GM10847 (cell line): ENCODE measurements around the gene CALCOCO1.

ENCODE experiments used
- POLR2A ChIP-seq: IDR thresholded peaks from 2 replicates; pipeline ENCODE4 v1.6.1; 2011; ENCODE audit not compliant: insufficient read length; ENCODE audit errors: extremely low read depth

The CALCOCO1 gene

DNA sequence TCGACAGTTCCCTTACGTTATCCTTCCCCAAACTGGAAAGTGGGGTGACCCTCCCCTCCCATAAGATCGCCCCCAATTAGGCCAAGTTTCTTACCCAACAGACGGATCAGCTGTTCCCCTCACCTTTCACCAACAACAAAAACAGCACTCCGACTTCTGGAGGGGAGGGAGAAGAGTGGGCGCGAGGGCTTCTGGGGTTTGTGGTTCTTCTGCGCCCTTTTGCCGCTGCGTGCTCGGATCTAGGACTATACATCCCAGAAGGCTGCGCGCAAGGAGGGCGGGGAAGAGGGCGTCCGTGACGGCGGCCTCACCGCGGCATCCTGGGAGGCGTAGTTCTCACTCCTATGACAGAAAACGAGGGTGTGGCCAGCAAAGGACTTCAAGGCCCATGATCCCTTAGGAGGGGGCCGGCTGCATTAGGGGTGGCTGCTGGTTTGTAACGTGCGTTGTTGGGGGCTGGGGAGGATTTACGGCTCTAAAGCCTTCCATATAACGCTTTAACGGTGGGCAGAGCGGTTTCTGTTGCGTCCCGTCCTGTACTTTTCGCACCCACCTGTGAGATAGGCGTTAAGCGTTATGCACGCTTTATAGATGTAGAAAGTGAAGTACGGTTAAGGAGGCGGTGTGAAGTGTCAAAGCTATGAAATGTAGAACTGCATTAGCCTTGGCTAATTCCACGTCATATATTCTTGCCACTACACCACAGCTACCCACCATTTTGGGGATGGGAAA lies at the start of gene CALCOCO1:
CALCOCO1 (minus strand) TSS at position 143 of the 732 bp plus-strand sequence. CDS start 2,210 bp downstream, outside the sequence.
- peak; percentile 44 for TF ChIP-seq POLR2A

DNA sequence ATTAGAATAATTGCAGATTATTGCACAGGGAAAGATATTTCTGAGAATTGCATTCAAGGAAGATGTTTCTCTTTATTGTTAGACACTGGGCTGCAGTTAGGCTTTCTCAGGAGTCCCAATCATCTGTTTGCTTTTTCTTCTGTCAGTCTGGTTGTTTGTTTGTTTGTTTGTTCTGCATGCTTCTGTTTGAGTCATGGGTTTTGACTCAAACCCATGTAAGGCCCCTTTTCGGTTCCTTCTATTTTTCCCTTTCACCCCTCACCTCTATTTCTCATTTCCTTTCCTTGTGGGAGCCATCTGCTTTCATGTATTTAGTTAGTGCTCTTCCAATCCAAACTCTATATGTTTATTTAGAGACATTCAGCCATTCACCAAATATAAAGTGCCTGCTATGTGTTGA lies 49.6 kb upstream of the CALCOCO1 start:
- no peak for TF ChIP-seq POLR2A

GRCh38 chr12:53775478-53776145 lies 48.4 kb upstream of the CALCOCO1 start:
- TF ChIP-seq POLR2A, result no peak

DNA sequence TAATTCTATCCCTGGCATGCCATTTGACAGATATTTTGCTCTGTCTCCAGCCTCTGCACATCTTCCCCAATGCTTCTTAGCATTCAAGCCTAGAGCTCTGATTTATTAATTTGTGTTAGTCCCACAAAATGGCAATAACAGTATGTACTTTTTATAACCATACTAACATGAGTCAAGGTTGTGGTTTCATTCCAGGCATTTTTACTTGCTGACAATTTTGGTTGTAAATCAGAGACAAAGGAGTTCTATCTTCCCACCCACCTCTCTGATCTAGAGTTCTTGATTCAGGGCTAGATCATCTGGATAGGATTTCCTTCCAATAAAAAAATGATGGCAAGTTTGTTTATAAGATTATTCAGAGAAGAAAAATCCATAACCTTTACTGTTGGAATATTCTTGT lies 43.0 kb upstream of the CALCOCO1 start:
- no peak for TF ChIP-seq POLR2A

DNA sequence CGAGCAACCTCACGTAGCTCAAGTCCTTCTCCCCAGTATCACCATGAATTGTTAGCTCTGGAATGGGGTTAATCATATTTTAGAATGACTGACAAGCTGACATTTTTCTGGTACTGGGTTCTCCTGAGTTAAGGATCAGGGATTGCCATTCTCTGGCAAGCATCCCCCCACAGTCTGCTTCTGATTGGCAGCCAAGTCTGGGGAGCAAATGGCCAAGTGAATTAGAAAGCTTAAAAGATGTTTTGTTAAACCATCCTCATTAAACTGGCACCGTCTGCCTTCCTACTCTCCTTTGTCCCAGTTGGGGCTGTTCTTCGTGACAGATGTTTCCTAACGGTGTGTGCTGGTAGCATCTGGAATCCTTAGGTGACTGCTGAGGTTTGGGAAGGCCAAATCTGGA lies 41.7 kb upstream of the CALCOCO1 start:
- no peak for TF ChIP-seq POLR2A

- no peak for TF ChIP-seq POLR2A
These were observed 39.6 kb upstream of the CALCOCO1 start for GRCh38 chr12:53766881-53767280.

DNA sequence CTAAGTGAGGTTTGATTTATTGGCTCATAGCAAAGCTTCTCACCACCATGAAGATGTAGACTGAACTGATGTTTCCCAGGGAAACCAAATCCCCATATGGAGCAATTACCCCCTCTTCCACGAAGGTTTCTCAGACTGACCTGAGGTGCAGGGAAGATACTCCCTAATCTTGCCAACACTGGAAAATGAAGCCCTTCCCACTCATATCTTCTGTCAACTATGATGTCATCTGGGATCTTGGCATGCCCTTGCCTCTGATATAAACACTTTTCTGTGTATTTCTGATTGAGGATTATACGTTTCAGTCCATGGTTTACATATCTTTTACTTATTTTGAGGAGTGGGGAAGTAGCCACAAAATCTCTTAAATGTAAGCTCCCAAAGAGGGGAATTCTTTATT lies 38.6 kb upstream of the CALCOCO1 start:
- no peak for TF ChIP-seq POLR2A

DNA sequence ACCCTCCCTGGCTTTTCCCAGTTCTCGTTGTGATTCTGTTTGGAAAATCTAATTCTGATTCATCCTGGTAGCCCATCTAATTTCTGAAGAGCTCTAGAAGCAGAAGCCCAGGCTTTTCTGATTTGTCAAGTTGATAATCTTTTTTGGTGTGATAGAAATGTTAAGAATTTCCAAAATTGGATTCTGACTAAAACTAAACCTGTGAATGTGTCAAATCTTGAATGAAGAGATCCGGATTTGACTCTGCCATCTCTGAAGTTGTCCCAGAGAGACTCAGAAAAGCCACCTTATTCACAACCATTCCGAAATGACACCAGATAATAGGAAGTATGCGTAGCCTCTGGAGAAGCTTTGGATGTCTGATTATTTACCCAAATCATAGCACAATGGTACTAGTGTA lies 37.4 kb upstream of the CALCOCO1 start:
- no peak for TF ChIP-seq POLR2A

DNA sequence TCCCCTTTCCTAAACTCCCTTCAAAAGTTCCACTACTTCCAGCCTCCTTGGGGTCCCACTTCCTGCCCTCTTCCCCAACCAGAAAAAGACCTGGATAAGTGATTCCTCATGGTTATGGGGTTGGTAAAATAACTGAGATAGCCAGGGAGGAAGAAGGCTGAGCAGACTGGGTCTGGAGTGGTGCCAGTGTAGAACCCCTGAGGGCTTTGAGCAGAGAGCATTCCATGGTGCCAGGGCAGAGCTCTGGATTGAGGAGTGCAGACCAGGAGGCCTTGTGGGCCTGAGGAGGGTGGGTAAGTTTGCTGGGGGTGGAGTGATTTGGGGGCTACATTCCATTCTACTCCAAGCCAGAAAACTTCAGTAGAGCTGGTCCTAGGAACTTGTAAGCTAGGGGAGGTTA lies 34.1 kb upstream of the CALCOCO1 start:
- no peak for TF ChIP-seq POLR2A

DNA sequence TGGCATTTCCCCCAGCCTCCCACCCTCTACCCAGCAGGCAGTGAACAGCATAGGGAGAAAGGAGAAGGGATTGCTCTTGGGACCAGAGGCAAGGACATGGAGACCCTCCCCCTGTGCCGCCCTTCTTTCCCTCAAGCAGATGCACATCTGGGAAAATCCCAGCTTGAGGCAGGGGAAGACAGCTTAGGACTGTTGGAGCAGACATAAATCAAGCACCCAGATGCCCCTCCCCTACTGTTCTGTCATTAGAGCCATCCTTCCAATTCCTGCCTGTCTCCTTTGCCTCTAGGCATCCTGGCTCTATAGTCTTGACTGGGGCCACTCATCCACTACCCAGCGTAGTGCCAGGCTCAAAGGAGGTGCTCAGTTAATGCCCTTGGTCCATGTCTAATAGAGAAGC lies 32.0 kb upstream of the CALCOCO1 start:
- no peak for TF ChIP-seq POLR2A

DNA sequence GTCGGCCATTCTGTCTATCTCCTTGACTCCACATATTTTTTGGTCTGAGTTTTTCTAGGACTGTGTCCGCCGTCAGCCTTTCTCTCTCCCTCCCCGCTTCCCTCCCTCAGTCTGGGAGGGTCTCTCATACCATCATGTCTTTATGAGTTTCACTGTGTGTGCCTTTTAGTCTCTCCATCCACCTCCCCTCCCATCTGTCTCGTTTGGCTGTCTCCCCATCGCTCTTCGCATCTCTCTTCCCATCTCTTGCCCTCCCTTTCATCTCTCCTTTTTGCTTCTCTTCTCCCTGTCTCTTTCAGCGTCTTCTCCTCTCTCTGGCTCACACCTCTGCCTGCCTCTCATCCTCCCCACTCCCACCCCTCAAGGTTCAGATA lies 31.5 kb upstream of the CALCOCO1 start:
- TF ChIP-seq POLR2A, result no peak

GRCh38 chr12:53758081-53758729 lies 31.0 kb upstream of the CALCOCO1 start:
- no peak for TF ChIP-seq POLR2A

- peak; percentile 23 for TF ChIP-seq POLR2A
These were observed 30.0 kb upstream of the CALCOCO1 start for GRCh38 chr12:53757101-53757770.

- no peak for TF ChIP-seq POLR2A
These were observed 29.2 kb upstream of the CALCOCO1 start for GRCh38 chr12:53756300-53757100.

DNA sequence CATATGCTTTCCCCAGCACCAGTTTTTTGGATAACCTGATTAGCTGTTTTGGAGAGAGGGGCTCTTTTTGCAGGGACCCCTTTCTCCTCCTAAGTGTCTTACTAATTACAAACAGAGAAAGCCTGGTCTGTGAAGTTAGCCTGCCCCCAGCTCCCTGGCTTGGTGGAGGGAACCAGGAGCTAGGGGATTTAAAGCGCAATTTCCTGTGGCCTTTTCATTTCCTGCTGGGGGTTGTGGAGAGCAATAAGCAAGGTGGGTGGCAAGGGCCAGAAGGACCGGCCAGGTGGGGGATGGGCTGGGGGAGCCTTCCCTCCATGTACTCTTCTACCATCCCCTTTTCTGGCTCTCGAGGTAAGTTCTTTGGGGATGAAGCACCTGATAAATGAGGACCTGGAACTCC lies 28.6 kb upstream of the CALCOCO1 start:
- no peak for TF ChIP-seq POLR2A

DNA sequence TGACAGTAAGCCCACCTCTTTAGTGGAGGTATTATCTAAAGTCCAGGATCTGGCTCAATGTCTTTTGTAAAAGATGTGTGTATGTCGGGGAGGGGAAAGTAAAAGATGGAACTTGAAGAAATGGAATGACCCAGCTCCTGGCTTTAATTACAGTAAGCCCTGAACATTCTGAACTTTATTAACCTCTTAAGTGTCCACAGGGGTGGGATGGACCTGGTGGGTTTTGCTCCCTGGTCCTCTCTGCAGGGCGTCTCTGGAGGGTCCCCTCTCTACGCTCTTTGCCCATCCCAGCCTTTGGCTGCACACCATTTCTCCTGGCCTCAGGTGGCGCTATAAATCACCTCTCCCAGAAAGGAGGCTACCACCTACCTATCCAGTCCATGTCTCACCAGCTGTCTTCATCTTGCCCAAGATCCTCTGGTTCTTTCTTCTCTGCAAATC lies 28.2 kb upstream of the CALCOCO1 start:
- TF ChIP-seq POLR2A, result no peak
